ENCODE measurements around the gene ZNF160. TPM values are rescaled to one million over a fixed set of nuclear protein-coding genes. Genes with fewer than 3 reads are reported as not detected.

Gene ZNF160
- polyA plus RNA-seq, 1 of the 3 experiments (the other 2 are of a cell fraction), result 10.1 TPM

- no peak for TF ChIP-seq RAD21 (IDR thresholded peaks at IDR 0.05; ENCODE audit: low read length)
These were observed 35.0 kb downstream of the ZNF160 start (continued) for GRCh38 chr19:53068199-53068598.

GRCh38 chr19:53057904-53058580 lies 45.2 kb downstream of the ZNF160 start:
- WGBS (ENCODE audit: low lambda C conversion rate), result 32% methylated on average over 47 of the region's 59 CpGs
- Histone ChIP-seq H3F3A (replicated peaks; ENCODE audit: insufficient read depth) (no peaks in the 10 kb centered on the region), H3K36me3 (replicated peaks in 1 of 2; ENCODE audit: control insufficient read depth in 1 of 2, insufficient read depth in 2 of 2, low read length in 1 of 2) (no peaks in the 10 kb centered on the region), H3K9ac (no peak overlapping the region), H4K20me1 (ENCODE audit: insufficient read depth) (no peaks in the 10 kb centered on the region), H2AFZ (ENCODE audit: low read depth) (no peak overlapping the region), H3K4me1 (ENCODE audit: control insufficient read depth in 1 of 2, insufficient read depth in 2 of 2, low read depth in 1 of 2, low read length in 1 of 2) (no peaks in the 10 kb centered on the region; a peak in 1 of 4 replicates), H3K27me3 (ENCODE audit: insufficient read depth) (no peaks in the 10 kb centered on the region), H3K79me2 (ENCODE audit: insufficient read depth) (no peaks in the 10 kb centered on the region), H3K9me2 (no peaks in the 10 kb centered on the region), H3K4me3 (ENCODE audit: low read depth in 2 of 2, low read length in 1 of 2) (peak overlapping the region; percentile 30 to 35; a peak in 3 of 4 replicates), H3K4me2 (peak overlapping the region; percentile 24; the same call in 1 of the 2 replicates), H3K9me3 (no peaks in the 10 kb centered on the region), H3K27ac (ENCODE audit: low read depth in 2 of 2, low read length in 1 of 2) (no peak overlapping the region)
- TF ChIP-seq RFX5 (IDR thresholded peaks at IDR 0.05; ENCODE audit: low read length) (no peak), NFIC (IDR thresholded peaks at IDR 0.05; ENCODE audit: borderline replicate concordance) (no peak)
- CTCF ChIA-PET, result no interaction called here
- DNase-seq, result peak; percentile 72
- POLR2A ChIA-PET, result no interaction called here

GRCh38 chr19:53055117-53055516 lies 48.1 kb downstream of the ZNF160 start:
- Histone ChIP-seq H2AFZ (ENCODE audit: low read depth) (no peak overlapping the region), H3K27ac (ENCODE audit: low read depth in 2 of 2, low read length in 1 of 2) (no peak overlapping the region), H3K9ac (no peak overlapping the region), H3F3A (replicated peaks; ENCODE audit: insufficient read depth) (no peaks in the 10 kb centered on the region), H3K9me2 (no peaks in the 10 kb centered on the region), H3K36me3 (replicated peaks in 1 of 2; ENCODE audit: control insufficient read depth in 1 of 2, insufficient read depth in 2 of 2, low read length in 1 of 2) (no peaks in the 10 kb centered on the region), H3K4me3 (ENCODE audit: low read depth in 2 of 2, low read length in 1 of 2) (no peak overlapping the region), H4K20me1 (ENCODE audit: insufficient read depth) (no peaks in the 10 kb centered on the region), H3K79me2 (ENCODE audit: insufficient read depth) (no peaks in the 10 kb centered on the region), H3K4me2 (no peak overlapping the region), H3K9me3 (no peaks in the 10 kb centered on the region), H3K4me1 (ENCODE audit: control insufficient read depth in 1 of 2, insufficient read depth in 2 of 2, low read depth in 1 of 2, low read length in 1 of 2) (no peaks in the 10 kb centered on the region; a peak in 1 of 4 replicates), H3K27me3 (ENCODE audit: insufficient read depth) (no peaks in the 10 kb centered on the region)
- ChIA-PET POLR2A (no interaction called here), CTCF (no interaction called here)
- WGBS (ENCODE audit: low lambda C conversion rate), result 44% methylated on average over 2 of the region's 2 CpGs
- TF ChIP-seq ZBTB33 (IDR thresholded peaks at IDR 0.05; ENCODE audit: borderline replicate concordance, low read depth) (no peak), RAD21 (IDR thresholded peaks at IDR 0.05; ENCODE audit: low read length) (no peak), IRF3 (IDR thresholded peaks at IDR 0.05; ENCODE audit: low read depth, low read length) (no peak), TCF12 (IDR thresholded peaks at IDR 0.05) (no peak), RCOR1 (IDR thresholded peaks at IDR 0.05; ENCODE audit: low read length) (no peak), CTCF (IDR thresholded peaks at IDR 0.05) (no peak)
- DNase-seq, result no peak

Data from SK-N-SH (cell line).